Motor neuron (in vitro differentiated cells): ENCODE data around the gene NEURL1. TPM values are rescaled to one million over a fixed set of nuclear protein-coding genes. Genes with fewer than 3 reads are reported as not detected.
"Not testable (repeated sequence)": the region's sequence is repeated elsewhere in the genome, so short reads cannot be mapped to it uniquely, and the experiment has no call there.

ENCODE experiments used
- ATAC-seq, 8 experiments: fragments of 200-7000 bp; cut with Tn5 transposase; replicated peaks in 6 of 8; 2 replicates each; pipeline ENCODE4 v1.8.0; 2021; ENCODE audit warnings: mild to moderate bottlenecking in 8 of 8, moderate library complexity in 8 of 8
- H3K27ac ChIP-seq, 2 donors: fragments of 250-450 bp; sonication (Bioruptor Pico); 2 replicates each; pipeline ENCODE4 v1.9.0; 2021; ENCODE audit warnings: antibody characterized with exemption in 2 of 2, mild to moderate bottlenecking in 2 of 2, moderate library complexity in 1 of 2
- H3K4me1 ChIP-seq, 2 donors: fragments of 250-450 bp; sonication (Bioruptor Pico); replicated peaks in 1 of 2; 2 replicates each; pipeline ENCODE4 v1.6.1; 2021; ENCODE audit warnings: antibody characterized with exemption in 2 of 2, mild to moderate bottlenecking in 2 of 2, moderate library complexity in 1 of 2
- H3K4me3 ChIP-seq, 5 donors: fragments of 250-450 bp; sonication (Bioruptor Pico); 2 replicates each; pipeline ENCODE4 v1.9.0; 2021; ENCODE audit warnings: antibody characterized with exemption in 5 of 5, mild to moderate bottlenecking in 5 of 5, moderate library complexity in 4 of 5
- WGBS, 10 experiments: fragments of 450-650 bp; shearing (Covaris generic); methylation state at CpG; one replicate each; pipeline ENCODE4 v1.0.0; 2022; 5-methylcytosine and 5-hydroxymethylcytosine counted together
- in situ Hi-C, 9 experiments: fragments of 400-800 bp; cut with MboI; loops; one replicate each; pipeline ENCODE4 v1.15.0; 2021; ENCODE audit warnings: low sequenced_read_pairs in 9 of 9, low pct_unique_long_range_greater_than_20kb in 2 of 9; ENCODE audit not compliant: unreplicated experiment in 9 of 9
- total RNA-seq, 8 experiments: library from RNA; unstranded; fragments of 300-600 nt; gene quantifications; 2 replicates each; pipeline versions ENCODE4 v1.2.3 to v1.2.4, GENCODE V29; 2022

Gene NEURL1
- total RNA-seq, 8 experiments from 2014 or later: 1.6 to 11.7 (median 6.0) TPM

GRCh38 chr10:103620891-103621782 is 127.6 kb downstream of the NEURL1 start:
- ATAC-seq: peak in 2 of 8 experiments; percentile 63 to 81
- Histone ChIP-seq H3K27ac (no peak overlapping the region), H3K4me3 (no peak overlapping the region), H3K4me1 (no peaks in the 10 kb centered on the region)
- in situ Hi-C loops: no loop called here
- 80 to 100% (median 97%) methylated on average over 1 to 6 of the region's 15 CpGs; no CpG with 5 or more reads in 3 of the 10 experiments for WGBS, 10 experiments

DNA sequence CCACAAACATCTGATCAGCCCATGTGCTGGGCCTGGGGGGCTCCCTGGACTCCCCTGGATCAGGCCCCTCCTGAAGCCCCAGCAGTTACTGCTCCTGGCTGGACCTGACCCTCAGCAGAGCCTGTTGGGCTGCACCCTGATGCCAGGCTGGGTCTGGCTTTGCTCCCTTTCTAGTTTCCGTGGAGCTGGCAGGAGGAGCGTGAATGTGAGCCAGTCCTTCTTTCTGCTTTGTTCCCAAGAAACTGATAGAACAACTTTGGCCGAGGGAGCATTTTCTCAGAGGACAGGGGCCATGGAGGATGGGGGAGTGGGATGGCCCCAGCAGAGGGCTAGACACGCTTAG is 128.2 kb downstream of the NEURL1 start:
- Histone ChIP-seq H3K4me1 (no peaks in the 10 kb centered on the region), H3K4me3 (no peak overlapping the region), H3K27ac (no peak overlapping the region)

DNA sequence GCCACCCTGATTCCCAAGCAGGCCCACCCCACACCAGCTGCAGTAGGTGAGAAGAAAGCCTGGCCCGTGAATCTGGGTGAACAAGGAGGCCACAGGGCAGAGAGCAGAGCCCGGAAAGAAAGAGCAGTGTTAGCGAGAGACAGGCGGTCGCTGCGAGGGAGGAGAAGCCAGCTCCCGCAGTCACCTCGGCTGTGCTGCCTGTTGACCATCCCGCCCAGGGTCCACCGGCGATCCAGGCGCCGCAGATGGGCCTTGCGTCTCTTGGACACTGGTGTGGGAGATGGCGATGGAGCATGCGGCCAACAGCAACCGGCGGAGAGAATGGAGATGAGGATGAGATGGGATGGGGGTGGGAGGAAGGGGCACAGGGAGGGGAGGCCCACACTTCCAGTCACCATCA is 128.8 kb downstream of the NEURL1 start:
- Histone ChIP-seq H3K27ac (no peak overlapping the region), H3K4me3 (no peak overlapping the region), H3K4me1 (no peaks in the 10 kb centered on the region)
- in situ Hi-C loops: no loop called here
- 80 to 100% (median 100%) methylated on average over 1 to 5 of the region's 18 CpGs; no CpG with 5 or more reads in 7 of the 10 experiments for WGBS, 10 experiments
- ATAC-seq: no peak

More for the DNA sequence above, 128.2 kb downstream of the NEURL1 start:
- ATAC-seq: peak in 1 of 8 experiments; percentile 57
- in situ Hi-C loops: no loop called here
- 85 to 100% (median 100%) methylated on average over 1 to 2 of the region's 4 CpGs; no CpG with 5 or more reads in 6 of the 10 experiments for WGBS, 10 experiments

DNA sequence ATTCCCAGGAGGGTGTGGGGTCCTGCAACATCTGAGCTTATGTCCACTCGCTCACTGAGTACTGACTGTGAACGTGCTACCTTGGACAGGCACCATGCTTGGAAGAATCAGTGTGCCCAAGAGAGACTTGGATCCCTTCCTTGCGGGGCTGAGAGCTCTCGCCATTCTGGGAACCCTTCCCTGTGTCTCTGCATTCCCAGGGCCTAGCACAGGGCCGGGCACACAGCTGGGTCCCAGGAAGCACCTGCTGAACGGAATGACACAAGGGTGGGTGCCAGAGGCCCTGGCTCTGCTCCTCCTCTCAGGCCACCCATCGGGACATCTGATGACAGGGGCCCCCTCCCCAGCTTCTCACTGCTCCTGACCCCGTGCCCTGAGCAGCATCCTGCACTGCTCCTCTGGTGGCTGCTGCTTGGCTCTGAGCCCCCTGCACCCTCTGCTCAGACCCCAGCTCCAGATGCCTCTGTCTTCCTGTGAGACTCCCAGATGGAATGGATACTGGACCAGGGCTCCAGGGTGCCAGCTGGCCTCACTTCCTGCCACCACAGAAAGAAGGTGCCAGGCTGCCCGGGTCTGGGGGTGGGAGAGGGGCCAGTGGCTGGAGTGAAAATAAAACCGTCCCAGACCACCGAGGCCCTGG is 129.6 kb downstream of the NEURL1 start:
- Histone ChIP-seq H3K4me3 (no peak overlapping the region), H3K4me1 (no peaks in the 10 kb centered on the region), H3K27ac (no peak overlapping the region)
- WGBS, 10 experiments: 88 to 100% (median 100%) methylated on average over 1 to 2 of the region's 11 CpGs; no CpG with 5 or more reads in 7 of the 10 experiments
- no peak for ATAC-seq
- in situ Hi-C loops: no loop called here

DNA sequence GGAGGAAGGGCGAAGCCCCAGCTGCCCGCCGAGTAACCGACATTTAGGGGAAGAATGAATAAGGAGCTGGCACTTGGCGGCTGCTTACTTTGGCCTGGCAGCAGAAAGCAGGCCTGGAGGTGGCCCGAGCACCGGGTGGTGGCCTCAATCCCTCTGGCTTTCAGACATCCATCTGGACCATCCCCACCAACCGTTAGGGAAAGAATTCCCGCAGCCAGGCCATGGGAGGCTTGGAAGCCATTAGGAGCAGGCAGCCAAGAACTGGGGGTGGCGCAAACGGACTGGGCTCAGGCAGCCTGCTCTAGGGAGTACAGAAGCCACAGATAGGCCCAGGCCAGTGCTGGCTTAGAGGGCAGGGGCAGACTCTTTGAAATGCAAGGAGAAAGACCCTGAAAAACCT is 132.7 kb downstream of the NEURL1 start:
- Histone ChIP-seq H3K27ac (no peak overlapping the region), H3K4me1 (no peaks in the 10 kb centered on the region), H3K4me3 (no peak overlapping the region)
- 56 to 95% (median 83%) methylated on average over 2 to 7 of the region's 11 CpGs; no CpG with 5 or more reads in 6 of the 10 experiments for WGBS, 10 experiments
- ATAC-seq: no peak
- in situ Hi-C loops: no loop called here

GRCh38 chr10:103627111-103627892 is 133.8 kb downstream of the NEURL1 start:
- no peak for ATAC-seq
- Histone ChIP-seq H3K4me3 (no peak overlapping the region), H3K4me1 (no peaks in the 10 kb centered on the region), H3K27ac (no peak overlapping the region)
- in situ Hi-C loops: no loop called here
- 77 to 98% (median 91%) methylated on average over 3 to 19 of the region's 22 CpGs; no CpG with 5 or more reads in 1 of the 10 experiments for WGBS, 10 experiments

DNA sequence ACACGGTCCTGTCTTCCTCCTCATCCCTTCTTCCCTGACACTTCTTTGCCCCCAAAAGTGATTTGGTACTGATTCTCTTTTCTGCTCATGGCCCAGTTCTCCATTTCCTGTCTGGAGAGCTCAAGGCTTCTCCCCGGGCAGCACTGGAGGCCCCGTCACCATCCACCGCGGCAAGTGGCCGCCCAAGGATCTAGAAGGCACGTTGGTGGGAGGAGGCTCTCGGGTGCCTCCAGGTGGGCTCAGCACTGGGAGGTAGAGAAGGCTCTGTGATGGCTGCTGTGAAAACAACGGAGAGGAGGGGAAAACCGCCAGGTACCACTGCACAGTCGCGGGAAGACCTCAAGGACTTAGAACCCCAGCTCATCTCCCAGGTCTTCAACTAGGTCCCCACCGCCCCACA is 134.4 kb downstream of the NEURL1 start:
- 57 to 100% (median 95%) methylated on average over 1 to 5 of the region's 13 CpGs; no CpG with 5 or more reads in 3 of the 10 experiments for WGBS, 10 experiments
- no peaks in the 10 kb centered on the region for H3K4me1 ChIP-seq
- in situ Hi-C loops: no loop called here
- no peak for ATAC-seq
- no peak overlapping the region for H3K4me3 ChIP-seq
- no peak overlapping the region for H3K27ac ChIP-seq

DNA sequence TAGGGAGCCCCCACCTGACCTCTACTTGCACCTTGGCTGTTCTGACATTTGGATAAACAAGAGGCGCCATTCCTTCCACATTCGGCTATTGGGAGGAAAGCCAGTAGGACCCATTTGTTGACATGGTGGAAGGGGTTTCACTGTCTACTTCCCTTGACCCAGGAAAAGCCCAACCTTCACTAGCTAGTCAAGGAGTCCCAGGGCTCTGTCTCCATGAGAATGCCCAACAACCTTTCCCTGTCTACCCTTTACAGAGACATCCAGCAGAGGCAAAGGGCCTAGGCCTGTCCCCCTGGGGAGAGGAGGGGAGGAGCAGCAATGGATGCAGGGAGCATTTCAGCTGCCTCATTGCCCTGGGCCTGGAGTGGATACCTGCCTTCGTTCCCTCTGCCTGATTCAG is 136.1 kb downstream of the NEURL1 start:
- H3K4me3 ChIP-seq: no peak overlapping the region
- no peaks in the 10 kb centered on the region for H3K4me1 ChIP-seq
- no peak overlapping the region for H3K27ac ChIP-seq
- in situ Hi-C loops: no loop called here
- no peak for ATAC-seq
- WGBS, 10 experiments: 83 to 100% (median 100%) methylated on average over 1 of the region's 3 CpGs; no CpG with 5 or more reads in 7 of the 10 experiments

GRCh38 chr10:103630156-103630555 is 136.7 kb downstream of the NEURL1 start:
- no peak overlapping the region for H3K4me3 ChIP-seq
- H3K27ac ChIP-seq: no peak overlapping the region
- in situ Hi-C loops: no loop called here
- H3K4me1 ChIP-seq: no peaks in the 10 kb centered on the region
- ATAC-seq: no peak
- WGBS, 10 experiments: 17 to 60% (median 50%) methylated on average over 1 of the region's 1 CpG; no CpG with 5 or more reads in 7 of the 10 experiments

- in situ Hi-C loops: no loop called here
- WGBS, 10 experiments: 31 to 100% (median 85%) methylated on average over 1 to 6 of the region's 7 CpGs; no CpG with 5 or more reads in 6 of the 10 experiments
- Histone ChIP-seq H3K4me3 (no peak overlapping the region), H3K4me1 (peaks cover 0 to 8% of the 10 kb centered on the region in 2 donors), H3K27ac (no peak overlapping the region)
- peak in 2 of 8 experiments; percentile 14 to 20 for ATAC-seq
These were observed 138.7 kb downstream of the NEURL1 start for GRCh38 chr10:103632247-103632642.

DNA sequence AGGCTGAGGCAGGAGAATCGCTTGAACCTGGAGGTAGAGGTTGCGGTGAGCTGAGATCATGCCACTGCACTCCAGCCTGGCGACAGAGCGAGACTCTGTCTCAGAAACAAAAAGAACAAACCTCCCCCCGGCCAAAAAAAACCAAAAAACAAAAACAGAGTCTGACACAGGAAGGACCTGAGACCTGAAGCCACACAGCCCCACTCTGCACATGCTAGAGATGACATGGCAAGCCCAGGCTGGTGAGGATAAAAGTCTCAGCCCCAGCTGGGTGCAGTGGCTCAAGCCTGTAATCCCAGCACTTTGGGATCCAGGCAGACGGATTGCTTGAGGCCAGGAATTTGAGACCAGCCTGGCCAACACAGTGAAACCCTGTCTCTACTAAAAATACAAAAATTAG is 139.4 kb downstream of the NEURL1 start:
- WGBS, 10 experiments: 33 to 92% (median 86%) methylated on average over 1 to 5 of the region's 6 CpGs; no CpG with 5 or more reads in 2 of the 10 experiments
- ATAC-seq, H3K4me3 ChIP-seq, in situ Hi-C loops, H3K27ac ChIP-seq: not testable (repeated sequence)
- peaks cover 0 to 10% of the 10 kb centered on the region in 2 donors for H3K4me1 ChIP-seq

DNA sequence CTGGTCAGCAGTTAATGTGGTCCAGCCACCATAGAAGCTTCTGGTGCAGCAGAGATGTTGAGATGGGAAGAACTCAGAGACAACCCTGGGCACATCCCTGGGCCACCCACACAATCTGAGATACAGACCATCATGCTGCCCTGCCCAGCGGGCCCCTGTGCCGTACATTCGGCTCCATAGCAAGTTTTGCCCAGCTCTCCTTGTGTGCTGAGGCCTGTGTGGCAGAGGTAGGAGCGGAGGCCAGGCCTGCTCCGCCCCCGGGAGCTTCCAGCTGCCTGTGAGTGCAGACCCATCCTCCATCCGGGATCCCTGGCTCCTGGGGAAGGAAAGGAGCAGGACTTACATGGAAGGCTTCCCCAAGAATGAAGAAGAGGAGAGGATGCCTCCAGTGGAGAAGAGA is 140.3 kb downstream of the NEURL1 start:
- no peak overlapping the region for H3K4me3 ChIP-seq
- ATAC-seq: no peak
- H3K4me1 ChIP-seq: peaks cover 0 to 14% of the 10 kb centered on the region in 2 donors
- no peak overlapping the region for H3K27ac ChIP-seq
- in situ Hi-C loops: no loop called here
- 80 to 100% (median 94%) methylated on average over 1 to 7 of the region's 7 CpGs; no CpG with 5 or more reads in 4 of the 10 experiments for WGBS, 10 experiments
